HEK293 (cell line): ENCODE measurements around the gene TPSD1.
"Not testable (repeated sequence)": the region's sequence is repeated elsewhere in the genome, so short reads cannot be mapped to it uniquely, and the experiment has no call there.

ENCODE experiments used
- CTCF ChIA-PET: fragments of 350-600 bp; formaldehyde crosslinking; extraction: SDS; loops from one replicate; lab custom pipeline; 2021; ENCODE audit warnings: antibody characterized with exemption; lab: Yijun Ruan, JAX
- POLR2A ChIA-PET: fragments of 300-600 bp; formaldehyde crosslinking; extraction: SDS; loops from one replicate; lab custom pipeline; 2020; ENCODE audit warnings: antibody characterized with exemption, inconsistent platforms; lab: Yijun Ruan, JAX
- H3K27ac ChIP-seq: fragments of 200-500 bp; sonication (Bioruptor generic); 2 replicates; pipeline ENCODE4 v1.5.1; 2014; ENCODE audit warnings: low read depth, low read length, control low read depth, inconsistent platforms; ENCODE audit errors: extremely low read depth
- H3K36me3 ChIP-seq, 2 experiments: fragments of 200-500 bp in 1 of 2; sonication (Bioruptor generic) in 1 of 2; 1 replicate in 1 of 2; 2 replicates in 1 of 2; pipeline ENCODE4 v1.5.1; 2014 to 2017; ENCODE audit warnings: inconsistent platforms in 2 of 2, low read length in 2 of 2; ENCODE audit not compliant: control insufficient read depth in 2 of 2, insufficient read depth in 1 of 2
- H3K4me1 ChIP-seq: fragments of 200-500 bp; sonication (Bioruptor generic); 2 replicates; pipeline ENCODE4 v1.5.1; 2014; ENCODE audit warnings: mild to moderate bottlenecking, low read length, inconsistent platforms; ENCODE audit not compliant: control insufficient read depth, insufficient read depth
- H3K4me3 ChIP-seq: 2 replicates; pipeline ENCODE4 v1.5.1; 2011; ENCODE audit warnings: low read depth, mild to moderate bottlenecking, control low read depth, low read length, moderate library complexity
- H3K9me3 ChIP-seq: fragments of 200-500 bp; sonication (Bioruptor generic); 2 replicates; pipeline ENCODE4 v1.5.1; 2014; ENCODE audit warnings: low read depth, low read length, inconsistent platforms; ENCODE audit not compliant: control insufficient read depth, insufficient read depth
- KLF10 ChIP-seq: fragments of 450-650 bp; IDR thresholded peaks from 2 replicates; pipeline ENCODE4 v1.5.1; 2018; ENCODE audit warnings: missing biosample characterization, mild to moderate bottlenecking, missing genetic modification characterization
- SP2 ChIP-seq: fragments of 450-650 bp; formaldehyde crosslinking; IDR thresholded peaks from 2 replicates; pipeline ENCODE4 v1.5.1; 2016; ENCODE audit warnings: missing biosample characterization, missing genetic modification characterization
- ZFHX2 ChIP-seq: fragments of 450-650 bp; formaldehyde crosslinking; conservative IDR thresholded peaks from 2 replicates; pipeline ENCODE4 v1.5.1; 2016; ENCODE audit warnings: missing biosample characterization, missing genetic modification characterization
- ZNF529 ChIP-seq: fragments of 450-650 bp; formaldehyde crosslinking; IDR thresholded peaks from 2 replicates; pipeline ENCODE4 v1.5.1; 2017; ENCODE audit warnings: missing genetic modification characterization, missing biosample characterization; ENCODE audit not compliant: insufficient replicate concordance
- ZNF621 ChIP-seq: fragments of 450-650 bp; formaldehyde crosslinking; IDR thresholded peaks from 2 replicates; pipeline ENCODE4 v1.5.1; 2017; ENCODE audit warnings: missing biosample characterization, missing genetic modification characterization
- TF ChIP-seq, protein P1 (sequence below): fragments of 450-650 bp; formaldehyde crosslinking; IDR thresholded peaks from 2 replicates; pipeline ENCODE4 v1.5.1; 2016; ENCODE audit warnings: missing biosample characterization, missing genetic modification characterization, low read depth
- TF ChIP-seq, protein P2 (sequence below): fragments of 450-650 bp; formaldehyde crosslinking; IDR thresholded peaks from 2 replicates; pipeline ENCODE4 v1.5.1; 2016; ENCODE audit warnings: missing biosample characterization, missing genetic modification characterization
- TF ChIP-seq, protein P3 (sequence below): fragments of 450-650 bp; formaldehyde crosslinking; IDR thresholded peaks from 2 replicates; pipeline ENCODE4 v1.5.1; 2016; ENCODE audit warnings: missing biosample characterization, missing genetic modification characterization

TPSD1 gene

DNA sequence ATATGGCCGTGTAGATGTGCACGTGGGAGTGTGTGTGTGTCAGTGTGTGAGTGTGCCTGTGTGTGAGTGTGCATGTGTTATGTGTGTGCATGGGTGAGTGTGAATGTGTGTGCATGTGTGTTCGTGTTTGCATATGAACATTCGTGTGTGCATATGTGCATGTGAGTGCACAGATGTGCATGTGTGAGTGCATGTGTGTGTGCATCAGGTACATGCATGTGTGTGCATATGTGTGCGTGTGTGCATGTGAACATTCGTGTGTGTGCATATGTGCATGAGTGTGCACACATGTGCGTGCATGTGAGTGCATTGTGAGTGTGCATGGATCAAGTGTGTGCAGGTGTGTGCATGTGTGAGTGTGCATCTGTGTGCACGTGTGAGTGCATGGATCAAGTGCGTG lies 17.9 kb upstream of the TPSD1 start (continued):
- TF ChIP-seq, protein P1, sequence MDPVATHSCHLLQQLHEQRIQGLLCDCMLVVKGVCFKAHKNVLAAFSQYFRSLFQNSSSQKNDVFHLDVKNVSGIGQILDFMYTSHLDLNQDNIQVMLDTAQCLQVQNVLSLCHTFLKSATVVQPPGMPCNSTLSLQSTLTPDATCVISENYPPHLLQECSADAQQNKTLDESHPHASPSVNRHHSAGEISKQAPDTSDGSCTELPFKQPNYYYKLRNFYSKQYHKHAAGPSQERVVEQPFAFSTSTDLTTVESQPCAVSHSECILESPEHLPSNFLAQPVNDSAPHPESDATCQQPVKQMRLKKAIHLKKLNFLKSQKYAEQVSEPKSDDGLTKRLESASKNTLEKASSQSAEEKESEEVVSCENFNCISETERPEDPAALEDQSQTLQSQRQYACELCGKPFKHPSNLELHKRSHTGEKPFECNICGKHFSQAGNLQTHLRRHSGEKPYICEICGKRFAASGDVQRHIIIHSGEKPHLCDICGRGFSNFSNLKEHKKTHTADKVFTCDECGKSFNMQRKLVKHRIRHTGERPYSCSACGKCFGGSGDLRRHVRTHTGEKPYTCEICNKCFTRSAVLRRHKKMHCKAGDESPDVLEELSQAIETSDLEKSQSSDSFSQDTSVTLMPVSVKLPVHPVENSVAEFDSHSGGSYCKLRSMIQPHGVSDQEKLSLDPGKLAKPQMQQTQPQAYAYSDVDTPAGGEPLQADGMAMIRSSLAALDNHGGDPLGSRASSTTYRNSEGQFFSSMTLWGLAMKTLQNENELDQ (tag by site-specific recombination) = no peak
- TF ChIP-seq ZNF529 (tag by site-specific recombination) (no peak), ZFHX2 (tag by site-specific recombination) (peak; percentile 46), ZNF621 (tag by site-specific recombination) (peak; percentile 83)
- TF ChIP-seq, protein P2, sequence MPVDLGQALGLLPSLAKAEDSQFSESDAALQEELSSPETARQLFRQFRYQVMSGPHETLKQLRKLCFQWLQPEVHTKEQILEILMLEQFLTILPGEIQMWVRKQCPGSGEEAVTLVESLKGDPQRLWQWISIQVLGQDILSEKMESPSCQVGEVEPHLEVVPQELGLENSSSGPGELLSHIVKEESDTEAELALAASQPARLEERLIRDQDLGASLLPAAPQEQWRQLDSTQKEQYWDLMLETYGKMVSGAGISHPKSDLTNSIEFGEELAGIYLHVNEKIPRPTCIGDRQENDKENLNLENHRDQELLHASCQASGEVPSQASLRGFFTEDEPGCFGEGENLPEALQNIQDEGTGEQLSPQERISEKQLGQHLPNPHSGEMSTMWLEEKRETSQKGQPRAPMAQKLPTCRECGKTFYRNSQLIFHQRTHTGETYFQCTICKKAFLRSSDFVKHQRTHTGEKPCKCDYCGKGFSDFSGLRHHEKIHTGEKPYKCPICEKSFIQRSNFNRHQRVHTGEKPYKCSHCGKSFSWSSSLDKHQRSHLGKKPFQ (tag by site-specific recombination) = peak; percentile 87
- TF ChIP-seq, protein P3, sequence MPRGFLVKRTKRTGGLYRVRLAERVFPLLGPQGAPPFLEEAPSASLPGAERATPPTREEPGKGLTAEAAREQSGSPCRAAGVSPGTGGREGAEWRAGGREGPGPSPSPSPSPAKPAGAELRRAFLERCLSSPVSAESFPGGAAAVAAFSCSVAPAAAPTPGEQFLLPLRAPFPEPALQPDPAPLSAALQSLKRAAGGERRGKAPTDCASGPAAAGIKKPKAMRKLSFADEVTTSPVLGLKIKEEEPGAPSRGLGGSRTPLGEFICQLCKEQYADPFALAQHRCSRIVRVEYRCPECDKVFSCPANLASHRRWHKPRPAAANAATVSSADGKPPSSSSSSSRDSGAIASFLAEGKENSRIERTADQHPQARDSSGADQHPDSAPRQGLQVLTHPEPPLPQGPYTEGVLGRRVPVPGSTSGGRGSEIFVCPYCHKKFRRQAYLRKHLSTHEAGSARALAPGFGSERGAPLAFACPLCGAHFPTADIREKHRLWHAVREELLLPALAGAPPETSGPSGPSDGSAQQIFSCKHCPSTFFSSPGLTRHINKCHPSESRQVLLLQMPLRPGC (tag by site-specific recombination) = no peak

DNA sequence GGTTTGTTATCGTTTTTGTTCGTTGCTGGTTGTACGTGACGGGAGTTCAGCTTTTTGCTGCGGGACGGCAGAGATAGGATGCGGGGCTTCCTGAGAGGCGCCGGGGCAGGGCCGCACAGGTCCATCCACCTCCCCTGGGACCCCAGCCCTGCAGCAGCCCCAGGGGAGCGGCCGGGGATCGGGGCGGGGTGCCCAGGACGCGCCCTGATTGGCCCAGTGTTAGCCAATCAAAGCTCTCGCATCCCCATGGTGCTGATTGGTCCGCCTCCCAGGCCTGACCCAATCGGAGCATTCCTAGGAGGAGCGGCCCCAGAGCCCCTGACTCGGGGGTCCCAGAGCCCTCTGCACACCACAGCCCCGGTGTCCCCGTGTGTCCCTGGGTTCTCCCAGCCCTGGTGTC lies 17.0 kb upstream of the TPSD1 start:
- H3K36me3 ChIP-seq, H3K4me1 ChIP-seq, H3K4me3 ChIP-seq, H3K9me3 ChIP-seq, CTCF ChIA-PET, H3K27ac ChIP-seq, POLR2A ChIA-PET: not testable (repeated sequence)
- TF ChIP-seq KLF10 (tag by site-specific recombination) (peak; percentile 63; the same call in 1 of the 2 replicates), SP2 (peak; percentile 18; the same call in 1 of the 2 replicates)

DNA sequence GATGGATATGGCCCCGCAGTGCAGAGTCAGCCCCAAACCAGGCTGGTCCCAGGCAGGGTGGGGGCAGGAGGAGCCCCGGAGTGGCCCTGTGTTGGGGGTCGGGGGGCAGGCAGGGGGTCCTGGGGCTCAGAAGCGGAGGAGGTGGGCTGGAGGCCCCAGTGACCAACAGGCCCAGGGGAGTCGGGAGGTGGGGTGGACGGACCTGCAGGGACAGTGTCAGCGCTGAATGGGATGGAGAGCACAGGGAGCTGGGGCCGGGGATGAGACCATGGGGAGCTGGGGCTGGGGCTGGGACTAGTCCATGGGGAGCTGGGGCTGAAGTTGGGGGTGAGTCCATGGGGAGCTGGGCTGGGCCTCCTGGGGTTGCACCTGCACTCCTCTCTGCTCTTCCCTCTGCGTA lies 16.3 kb upstream of the TPSD1 start:
- POLR2A ChIA-PET, H3K4me3 ChIP-seq, H3K4me1 ChIP-seq, CTCF ChIA-PET, H3K36me3 ChIP-seq, H3K9me3 ChIP-seq, H3K27ac ChIP-seq: not testable (repeated sequence)

DNA sequence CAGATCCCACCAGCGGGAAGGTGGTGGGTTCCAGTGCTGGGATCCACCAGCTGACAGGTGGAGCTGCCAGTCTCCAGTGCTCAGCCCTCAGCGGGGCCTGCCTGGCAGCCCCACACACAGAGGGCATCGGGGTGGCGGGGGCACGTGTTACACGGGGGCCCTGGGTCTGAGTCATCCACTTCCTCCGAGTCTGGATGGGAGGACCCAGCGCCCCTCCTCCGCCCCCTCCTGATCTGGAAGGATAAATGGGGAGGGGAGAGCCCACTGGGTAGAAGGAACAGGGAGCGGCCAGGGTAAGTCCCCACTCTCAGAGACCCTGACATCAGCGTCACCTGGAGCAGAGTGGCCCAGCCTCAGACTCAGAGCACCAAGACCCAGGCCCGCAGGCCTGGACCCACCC lies 15.4 kb upstream of the TPSD1 start, which contains the start of gene TPSAB1:
Gene TPSAB1, plus strand, starts transcription at position 270 of the 400 bp plus-strand sequence. CDS start 234 bp downstream, outside the sequence.
- POLR2A ChIA-PET, H3K4me3 ChIP-seq, CTCF ChIA-PET: not testable (repeated sequence)

DNA sequence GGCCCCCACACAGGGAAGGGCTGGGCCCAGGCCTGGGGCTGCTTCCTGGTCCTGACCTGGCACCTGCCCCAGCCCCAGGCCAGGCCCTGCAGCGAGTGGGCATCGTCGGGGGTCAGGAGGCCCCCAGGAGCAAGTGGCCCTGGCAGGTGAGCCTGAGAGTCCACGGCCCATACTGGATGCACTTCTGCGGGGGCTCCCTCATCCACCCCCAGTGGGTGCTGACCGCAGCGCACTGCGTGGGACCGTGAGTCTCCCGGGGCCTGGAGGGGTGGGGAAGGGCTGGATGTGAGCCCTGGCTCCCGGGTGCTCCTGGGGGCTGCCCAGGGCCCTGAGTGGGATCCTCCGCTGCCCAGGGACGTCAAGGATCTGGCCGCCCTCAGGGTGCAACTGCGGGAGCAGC lies 14.8 kb upstream of the TPSD1 start:
- H3K27ac ChIP-seq, CTCF ChIA-PET, H3K9me3 ChIP-seq, H3K36me3 ChIP-seq, POLR2A ChIA-PET, H3K4me3 ChIP-seq, H3K4me1 ChIP-seq: not testable (repeated sequence)

More for the DNA sequence above, 15.4 kb upstream of the TPSD1 start, which contains the start of gene TPSAB1:
- not testable (repeated sequence) for H3K36me3 ChIP-seq, H3K27ac ChIP-seq, H3K4me1 ChIP-seq, H3K9me3 ChIP-seq

DNA sequence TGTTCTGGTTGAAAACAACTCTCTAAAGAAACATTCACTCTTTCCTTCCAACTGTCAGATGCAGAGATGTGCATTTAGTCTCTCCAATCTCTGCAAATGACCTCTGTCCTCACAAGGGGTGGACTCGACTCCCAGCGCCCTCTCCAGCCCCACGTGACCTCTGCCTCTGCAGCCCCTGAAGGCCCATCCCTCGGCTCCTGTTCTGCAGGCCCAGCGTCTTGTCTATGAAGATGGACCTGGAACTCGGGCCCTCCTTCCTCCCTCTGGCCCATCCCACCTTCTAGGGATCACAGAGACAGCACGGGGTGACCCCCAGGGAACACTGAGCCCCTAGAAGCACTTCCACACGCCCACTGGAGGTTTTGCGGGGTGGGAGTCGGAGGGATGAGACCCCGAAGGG lies 12.5 kb upstream of the TPSD1 start:
- H3K36me3 ChIP-seq, H3K4me3 ChIP-seq, H3K27ac ChIP-seq, CTCF ChIA-PET, POLR2A ChIA-PET, H3K4me1 ChIP-seq, H3K9me3 ChIP-seq: not testable (repeated sequence)

DNA sequence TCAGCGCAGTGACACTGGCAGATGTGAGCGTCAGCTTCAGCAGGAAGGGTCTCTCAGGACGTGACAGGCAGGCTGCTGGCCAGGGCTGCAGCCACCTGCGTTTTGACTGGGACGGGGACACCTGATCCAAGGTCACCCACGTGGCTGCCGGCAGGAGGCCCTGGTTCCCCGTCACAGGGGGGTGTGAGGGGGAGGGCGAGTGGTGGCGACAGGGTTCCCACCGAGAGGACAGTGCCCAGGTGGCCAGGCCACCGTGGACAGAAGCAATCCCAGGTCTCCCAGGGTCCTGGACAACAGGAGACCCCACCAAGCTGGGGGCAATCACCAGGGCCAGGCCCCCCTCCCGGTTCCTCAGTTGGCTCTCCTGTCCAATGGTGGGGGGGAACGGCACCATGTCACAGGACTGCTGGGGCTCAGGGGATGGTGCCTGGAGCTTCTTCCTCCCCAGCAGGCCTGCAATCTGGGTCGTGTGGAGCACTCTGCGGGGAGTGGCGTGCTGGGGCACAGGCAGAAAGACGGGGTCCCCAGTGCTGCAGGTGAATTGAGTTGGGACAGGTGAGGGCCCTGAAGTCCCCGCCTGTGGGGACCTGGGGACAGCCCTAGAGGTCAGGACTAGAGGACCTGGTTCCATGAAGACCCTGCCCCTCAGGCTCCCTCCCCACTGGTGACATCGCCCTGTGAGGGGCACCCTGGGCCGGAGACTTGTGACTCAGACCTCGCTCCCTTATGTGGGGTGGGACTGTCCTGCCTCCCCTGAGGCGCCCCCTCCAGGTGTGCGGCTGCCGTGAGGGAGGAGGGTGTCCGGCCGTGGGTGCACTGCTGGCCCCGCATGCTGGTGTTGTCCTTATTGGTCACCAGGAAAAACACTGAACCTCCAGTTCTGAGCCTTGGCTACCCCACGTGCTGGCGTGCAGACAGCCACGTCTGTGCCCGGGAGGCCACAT lies 11.7 kb upstream of the TPSD1 start:
- H3K9me3 ChIP-seq, CTCF ChIA-PET, H3K4me3 ChIP-seq, H3K27ac ChIP-seq, POLR2A ChIA-PET, H3K4me1 ChIP-seq, H3K36me3 ChIP-seq: not testable (repeated sequence)
